ENCODE measurements around the gene RAB40C. TPM values are rescaled to one million over a fixed set of nuclear protein-coding genes. Genes with fewer than 3 reads are reported as not detected.
A peak's percentile ranks its signal among the peaks of the same experiment; 100 is the strongest.

RAB40C gene
- total RNA-seq, 5 donors from 2014 or later (not counting 1 experiment from before 2014, with no cell fraction given), result 14.1 to 28.0 (median 24.4) TPM

DNA sequence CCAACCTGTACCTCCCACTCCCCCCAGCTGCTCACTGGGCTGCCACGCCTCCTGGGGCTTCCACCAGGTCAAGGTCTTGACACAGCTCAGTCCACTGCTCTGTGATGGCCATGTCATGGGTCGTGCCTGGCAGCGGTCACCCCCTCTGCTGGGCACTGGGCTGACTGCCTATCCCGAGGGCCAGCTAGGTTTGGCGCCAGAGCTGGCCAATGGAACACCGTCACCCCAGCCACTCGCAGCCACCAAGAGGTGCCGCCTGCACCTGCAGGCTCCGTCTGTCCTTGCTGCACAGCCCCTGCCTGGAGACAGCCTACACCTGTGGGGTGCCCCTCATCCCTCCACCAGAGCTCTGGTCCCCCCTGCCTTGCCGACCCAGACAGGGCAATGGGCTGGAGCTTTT is 4.5 kb upstream of the RAB40C start:
- ChIA-PET POLR2A (no interaction called here), CTCF (no interaction called here)
- WGBS (ENCODE audit: insufficient coverage), result 44% methylated on average over 10 of the region's 10 CpGs

DNA sequence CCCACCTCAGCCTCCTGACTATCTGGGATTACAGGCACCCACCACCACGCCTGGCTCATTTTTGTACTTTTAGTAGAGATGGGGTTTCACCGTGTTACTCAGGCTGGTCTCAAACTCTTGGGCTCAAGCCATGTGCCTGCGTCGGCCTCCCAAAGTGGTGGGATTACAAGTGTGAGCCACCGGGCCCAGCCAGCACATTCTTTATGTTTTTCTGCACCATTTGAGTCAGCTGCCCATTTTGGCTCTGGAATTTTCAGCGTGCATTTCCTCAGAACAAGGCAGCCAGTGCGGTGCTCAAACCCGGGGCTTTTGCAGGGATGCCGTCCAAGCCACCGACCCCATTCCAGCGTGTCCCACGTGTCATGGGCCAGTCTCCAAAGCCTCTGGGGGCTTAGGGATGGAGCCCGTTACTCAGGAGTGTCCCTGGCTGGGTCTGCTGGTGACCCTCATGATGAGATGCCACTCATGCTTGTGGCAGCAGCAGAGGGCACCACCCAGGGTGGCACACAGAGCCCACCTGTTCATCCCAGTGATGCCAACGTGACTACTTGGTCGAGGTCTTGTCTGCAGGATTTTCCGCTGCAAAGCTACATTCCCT is 3.7 kb upstream of the RAB40C start:
- no peak overlapping the region for H3K27ac ChIP-seq (ENCODE audit: low read length)
- peaks cover 0 to 19% of the 10 kb centered on the region in 2 experiments for H3K27me3 ChIP-seq (replicated peaks in 1 of 2; ENCODE audit: control insufficient read depth in 2 of 2, extremely low read depth in 1 of 2, insufficient read depth in 2 of 2, low read length in 1 of 2)
- H3K4me3 Mint-ChIP-seq, result no peak overlapping the region
- no peaks in the 10 kb centered on the region for H3K36me3 Mint-ChIP-seq
- peaks cover 8 to 36% of the 10 kb centered on the region in 2 experiments for H3K4me1 ChIP-seq (ENCODE audit: control insufficient read depth in 1 of 2, extremely low read depth in 1 of 2, insufficient read depth in 2 of 2, low read length in 2 of 2)
- no peaks in the 10 kb centered on the region for H3K9me3 Mint-ChIP-seq
- no peaks in the 10 kb centered on the region for H3K27me3 Mint-ChIP-seq
- no peak for DNase-seq
- no peak for ATAC-seq (replicated peaks in 1 of 4)
- peaks cover 15 to 21% (median 19%) of the 10 kb centered on the region in 3 donors for H3K4me1 Mint-ChIP-seq
- 78% methylated on average over 16 of the region's 16 CpGs for WGBS (ENCODE audit: insufficient coverage)
- H3K36me3 ChIP-seq (ENCODE audit: control insufficient read depth in 2 of 2, extremely low read depth in 1 of 2, insufficient read depth in 1 of 2, low read length in 1 of 2), result no peaks in the 10 kb centered on the region
- no peak overlapping the region for H3K27ac Mint-ChIP-seq
- no peaks in the 10 kb centered on the region for H3K9me3 ChIP-seq
- CTCF ChIA-PET, result no interaction called here
- H3K4me3 ChIP-seq (ENCODE audit: control insufficient read depth in 1 of 2, extremely low read depth in 1 of 2, low read length in 1 of 2), result no peak overlapping the region
- POLR2A ChIA-PET, result no interaction called here

More for the DNA sequence above, 4.5 kb upstream of the RAB40C start:
- H3K27ac ChIP-seq (ENCODE audit: low read length), result no peak overlapping the region
- H3K4me3 Mint-ChIP-seq, result no peak overlapping the region
- peaks cover 0 to 19% of the 10 kb centered on the region in 2 experiments for H3K27me3 ChIP-seq (replicated peaks in 1 of 2; ENCODE audit: control insufficient read depth in 2 of 2, extremely low read depth in 1 of 2, insufficient read depth in 2 of 2, low read length in 1 of 2)
- no peaks in the 10 kb centered on the region for H3K36me3 ChIP-seq (ENCODE audit: control insufficient read depth in 2 of 2, extremely low read depth in 1 of 2, insufficient read depth in 1 of 2, low read length in 1 of 2)
- H3K4me1 Mint-ChIP-seq, result peaks cover 9 to 13% (median 12%) of the 10 kb centered on the region in 3 donors
- no peak for DNase-seq
- no peak for ATAC-seq (replicated peaks in 1 of 4)
- H3K27ac Mint-ChIP-seq, result no peak overlapping the region
- H3K36me3 Mint-ChIP-seq, result no peaks in the 10 kb centered on the region
- peaks cover 5 to 29% of the 10 kb centered on the region in 2 experiments for H3K4me1 ChIP-seq (ENCODE audit: control insufficient read depth in 1 of 2, extremely low read depth in 1 of 2, insufficient read depth in 2 of 2, low read length in 2 of 2)
- no peaks in the 10 kb centered on the region for H3K9me3 Mint-ChIP-seq
- H3K9me3 ChIP-seq, result no peaks in the 10 kb centered on the region
- no peak overlapping the region for H3K4me3 ChIP-seq (ENCODE audit: control insufficient read depth in 1 of 2, extremely low read depth in 1 of 2, low read length in 1 of 2)
- H3K27me3 Mint-ChIP-seq, result no peaks in the 10 kb centered on the region

GRCh38 chr16:586645-587590 is 2.9 kb upstream of the RAB40C start:
- peaks cover 8 to 41% of the 10 kb centered on the region in 2 experiments for H3K4me1 ChIP-seq (ENCODE audit: control insufficient read depth in 1 of 2, extremely low read depth in 1 of 2, insufficient read depth in 2 of 2, low read length in 2 of 2)
- Mint-ChIP-seq H3K27me3 (no peaks in the 10 kb centered on the region), H3K27ac (peak overlapping the region; percentile 69 to 70), H3K36me3 (no peaks in the 10 kb centered on the region), H3K9me3 (no peaks in the 10 kb centered on the region), H3K4me1 (peaks cover 20 to 29% (median 26%) of the 10 kb centered on the region in 3 donors), H3K4me3 (peak overlapping the region; percentile 87 to 95 (median 88))
- WGBS (ENCODE audit: insufficient coverage), result 96% methylated on average over 7 of the region's 14 CpGs
- peaks cover 0 to 19% of the 10 kb centered on the region in 2 experiments for H3K27me3 ChIP-seq (replicated peaks in 1 of 2; ENCODE audit: control insufficient read depth in 2 of 2, extremely low read depth in 1 of 2, insufficient read depth in 2 of 2, low read length in 1 of 2)
- no peak overlapping the region for H3K4me3 ChIP-seq (ENCODE audit: control insufficient read depth in 1 of 2, extremely low read depth in 1 of 2, low read length in 1 of 2)
- ATAC-seq (replicated peaks in 1 of 4), result no peak
- no peak for DNase-seq
- POLR2A ChIA-PET, result no interaction called here
- H3K27ac ChIP-seq (ENCODE audit: low read length), result no peak overlapping the region
- no peaks in the 10 kb centered on the region for H3K36me3 ChIP-seq (ENCODE audit: control insufficient read depth in 2 of 2, extremely low read depth in 1 of 2, insufficient read depth in 1 of 2, low read length in 1 of 2)
- CTCF ChIA-PET, result no interaction called here
- H3K9me3 ChIP-seq, result no peaks in the 10 kb centered on the region

DNA sequence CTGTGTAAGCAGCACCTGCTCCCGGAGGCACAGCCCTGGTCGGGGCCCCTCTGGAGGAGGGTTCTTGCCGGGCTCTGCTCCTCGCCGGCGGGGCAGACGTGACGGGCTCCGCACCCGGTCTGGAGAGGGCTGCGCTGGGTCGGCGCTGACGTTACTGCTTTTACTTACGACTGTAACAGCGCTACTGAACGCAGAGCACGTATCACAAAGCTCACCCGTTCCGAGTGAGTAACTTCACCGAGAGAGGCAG is 1.3 kb upstream of the RAB40C start:
- Mint-ChIP-seq H3K4me1 (peaks cover 35 to 41% (median 41%) of the 10 kb centered on the region in 3 donors), H3K36me3 (no peaks in the 10 kb centered on the region), H3K27me3 (no peaks in the 10 kb centered on the region), H3K4me3 (peak overlapping the region; percentile 87 to 95 (median 88)), H3K27ac (peak overlapping the region; percentile 96 to 97), H3K9me3 (no peaks in the 10 kb centered on the region)
- peak overlapping the region; percentile 81 for H3K27ac ChIP-seq (ENCODE audit: low read length)
- peaks cover 8 to 51% of the 10 kb centered on the region in 2 experiments for H3K4me1 ChIP-seq (ENCODE audit: control insufficient read depth in 1 of 2, extremely low read depth in 1 of 2, insufficient read depth in 2 of 2, low read length in 2 of 2)
- DNase-seq (peak in 34 of 35 experiments; percentile 21 to 82 (median 62)), ATAC-seq (replicated peaks in 1 of 4) (peak; percentile 9 to 27 (median 10))
- peaks cover 0 to under 1% of the 10 kb centered on the region in 2 donors for H3K36me3 ChIP-seq (ENCODE audit: control insufficient read depth in 2 of 2, extremely low read depth in 1 of 2, insufficient read depth in 1 of 2, low read length in 1 of 2)
- peak overlapping the region; percentile 71 to 83 for H3K4me3 ChIP-seq (ENCODE audit: control insufficient read depth in 1 of 2, extremely low read depth in 1 of 2, low read length in 1 of 2)
- WGBS (ENCODE audit: insufficient coverage), result under 1% methylated on average over 21 of the region's 21 CpGs
- no peaks in the 10 kb centered on the region for H3K9me3 ChIP-seq
- H3K27me3 ChIP-seq (replicated peaks in 1 of 2; ENCODE audit: control insufficient read depth in 2 of 2, extremely low read depth in 1 of 2, insufficient read depth in 2 of 2, low read length in 1 of 2), result peaks cover 0 to 19% of the 10 kb centered on the region in 2 experiments
- ChIA-PET POLR2A (no interaction called here), CTCF (interaction anchor here in 1 of 2 donors (0.6 to 1.4 kb wide), 2 partner anchors 9 to 48 kb away, joined by 3 to 5 read pairs; partner anchors contain the start of gene METTL26)

DNA sequence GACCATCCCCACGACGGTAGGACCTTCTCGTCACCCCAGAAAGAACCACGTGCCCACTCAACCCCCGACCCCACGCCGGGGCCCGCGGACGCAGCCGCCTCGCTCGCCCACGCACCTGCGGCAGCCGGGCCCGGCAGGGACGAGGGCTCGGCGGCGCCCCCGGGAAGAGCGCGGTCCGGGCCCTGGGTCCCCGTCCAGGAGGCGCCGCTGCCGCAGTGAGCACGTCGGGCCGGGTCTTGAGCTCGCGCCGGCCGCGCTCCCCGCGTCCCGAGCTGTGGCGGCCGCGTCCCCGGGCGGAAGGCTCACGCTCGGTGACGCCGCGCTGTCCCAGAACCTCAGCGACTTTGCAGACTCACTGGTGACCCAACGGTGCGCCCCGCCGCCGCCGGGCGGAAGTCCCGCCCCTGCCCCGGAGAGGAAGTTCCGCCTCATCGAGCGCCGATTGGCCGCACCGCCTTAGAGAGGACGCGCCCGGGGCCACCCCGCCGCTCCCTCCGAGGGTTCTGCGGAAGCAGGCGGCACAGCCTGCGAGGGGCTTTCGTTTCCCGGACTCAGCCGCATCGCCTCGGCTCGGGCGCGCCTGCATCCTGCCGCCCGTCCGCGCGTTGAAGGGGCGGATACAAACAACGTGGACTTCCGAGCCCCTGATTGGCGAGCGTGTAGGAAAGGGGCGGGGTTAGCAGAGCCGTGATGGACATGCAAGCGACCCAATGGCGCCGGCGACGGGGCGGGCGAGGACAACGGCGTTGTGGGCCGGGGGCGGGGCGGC is 793 bp upstream of the RAB40C start:
- H3K27ac Mint-ChIP-seq, result peak overlapping the region; percentile 98 to 100
- H3K4me1 ChIP-seq (ENCODE audit: control insufficient read depth in 1 of 2, extremely low read depth in 1 of 2, insufficient read depth in 2 of 2, low read length in 2 of 2), result peaks cover 8 to 51% of the 10 kb centered on the region in 2 experiments
- POLR2A ChIA-PET, result no interaction called here
- DNase-seq (peak; percentile 94 to 100 (median 97)), ATAC-seq (replicated peaks in 1 of 4) (peak; percentile 74 to 79 (median 76))
- H3K36me3 ChIP-seq (ENCODE audit: control insufficient read depth in 2 of 2, extremely low read depth in 1 of 2, insufficient read depth in 1 of 2, low read length in 1 of 2), result peaks cover 0 to 3% of the 10 kb centered on the region in 2 donors
- no peaks in the 10 kb centered on the region for H3K36me3 Mint-ChIP-seq
- H3K9me3 Mint-ChIP-seq, result no peaks in the 10 kb centered on the region
- peak overlapping the region; percentile 87 to 97 (median 95) for H3K4me3 Mint-ChIP-seq
- peak overlapping the region; percentile 83 for H3K27ac ChIP-seq (ENCODE audit: low read length)
- H3K4me3 ChIP-seq (ENCODE audit: control insufficient read depth in 1 of 2, extremely low read depth in 1 of 2, low read length in 1 of 2), result peak overlapping the region; percentile 71 to 83
- H3K27me3 ChIP-seq (replicated peaks in 1 of 2; ENCODE audit: control insufficient read depth in 2 of 2, extremely low read depth in 1 of 2, insufficient read depth in 2 of 2, low read length in 1 of 2), result peaks cover 0 to 19% of the 10 kb centered on the region in 2 experiments
- H3K9me3 ChIP-seq, result no peaks in the 10 kb centered on the region
- peaks cover 37 to 44% (median 44%) of the 10 kb centered on the region in 3 donors for H3K4me1 Mint-ChIP-seq
- CTCF ChIA-PET, result interaction anchor here in 1 of 2 donors (0.6 to 1.4 kb wide), 2 partner anchors 10 to 48 kb away, joined by 3 to 5 read pairs; partner anchors contain the start of gene METTL26
- no peaks in the 10 kb centered on the region for H3K27me3 Mint-ChIP-seq
- WGBS (ENCODE audit: insufficient coverage), result under 1% methylated on average over 107 of the region's 107 CpGs
